ENCODE measurements around the gene NOP53.
A peak's percentile ranks its signal among the peaks of the same experiment; 100 is the strongest.

The NOP53 gene

GRCh38 chr19:47745010-47745901 is at the start of gene NOP53:
Gene NOP53, plus strand, starts transcription at chr19:47745546. Its CDS starts 14 bp downstream, at chr19:47745560.
- Histone ChIP-seq H3K36me3 (peaks cover 29 to 41% (median 37%) of the 10 kb centered on the region in 11 experiments), H4K20me1 (peaks cover 24 to 44% (median 38%) of the 10 kb centered on the region in 11 experiments; a peak in 21 of 22 replicates), H3K9ac (peak within 1 kb of the TSS; percentile 93 to 98 (median 95)), H3K9me3 (replicated peaks in 1 of 11) (no peaks in the 10 kb centered on the region), H3K4me3 (peak within 1 kb of the TSS; percentile 62 to 86 (median 78)), H3K4me2 (peak within 1 kb of the TSS; percentile 79 to 97 (median 90)), H3K27ac (peak within 1 kb of the TSS; percentile 91 to 99 (median 96)), H3K27me3 (no peaks in the 10 kb centered on the region), H3K4me1 (peaks cover 65 to 92% (median 91%) of the 10 kb centered on the region in 10 experiments)
- no peak for TF ChIP-seq Cebpa-rat (IDR thresholded peaks at IDR 0.05)

GRCh38 chr19:47696635-47697034 is 48.7 kb upstream of the NOP53 start:
- Histone ChIP-seq H3K4me2 (no peak overlapping the region), H4K20me1 (peaks cover 4 to 67% (median 38%) of the 10 kb centered on the region in 11 experiments; a peak in 20 of 22 replicates), H3K36me3 (peaks cover 29 to 69% (median 54%) of the 10 kb centered on the region in 11 experiments), H3K9ac (no peak overlapping the region), H3K9me3 (replicated peaks in 1 of 11) (no peaks in the 10 kb centered on the region), H3K4me3 (no peak overlapping the region), H3K4me1 (peaks cover 0 to 5% (median 0%) of the 10 kb centered on the region in 10 experiments; a peak in 2 of 20 replicates), H3K27ac (no peak overlapping the region), H3K27me3 (no peaks in the 10 kb centered on the region)
- no peak for TF ChIP-seq Cebpa-rat (IDR thresholded peaks at IDR 0.05)

GRCh38 chr19:47697863-47698609 is 47.3 kb upstream of the NOP53 start:
- H3K36me3 ChIP-seq = peaks cover 38 to 69% (median 53%) of the 10 kb centered on the region in 11 experiments
- H3K4me1 ChIP-seq = peaks cover 0 to 5% (median 0%) of the 10 kb centered on the region in 10 experiments; a peak in 2 of 20 replicates
- H4K20me1 ChIP-seq = peaks cover 0 to 67% (median 27%) of the 10 kb centered on the region in 11 experiments; a peak in 19 of 22 replicates
- no peak overlapping the region for H3K4me2 ChIP-seq
- H3K27ac ChIP-seq = no peak overlapping the region
- H3K9ac ChIP-seq = no peak overlapping the region; a peak in 1 of 22 replicates
- no peak for TF ChIP-seq Cebpa-rat (IDR thresholded peaks at IDR 0.05)
- H3K9me3 ChIP-seq (replicated peaks in 1 of 11) = no peaks in the 10 kb centered on the region
- no peak overlapping the region for H3K4me3 ChIP-seq
- no peaks in the 10 kb centered on the region for H3K27me3 ChIP-seq

GRCh38 chr19:47698631-47699359 is 46.6 kb upstream of the NOP53 start:
- H3K27ac ChIP-seq = no peak overlapping the region
- no peaks in the 10 kb centered on the region for H3K27me3 ChIP-seq
- no peak overlapping the region for H3K4me3 ChIP-seq
- no peak overlapping the region for H3K9ac ChIP-seq
- no peaks in the 10 kb centered on the region for H3K9me3 ChIP-seq (replicated peaks in 1 of 11)
- H3K36me3 ChIP-seq = peaks cover 40 to 70% (median 52%) of the 10 kb centered on the region in 11 experiments
- peaks cover 0 to 5% (median 0%) of the 10 kb centered on the region in 10 experiments; a peak in 2 of 20 replicates for H3K4me1 ChIP-seq
- TF ChIP-seq Cebpa-rat (IDR thresholded peaks at IDR 0.05) = no peak
- H4K20me1 ChIP-seq = peaks cover 0 to 61% (median 21%) of the 10 kb centered on the region in 11 experiments; a peak in 17 of 22 replicates
- H3K4me2 ChIP-seq = no peak overlapping the region

GRCh38 chr19:47699360-47699917 is 45.9 kb upstream of the NOP53 start:
- H3K27ac ChIP-seq = no peak overlapping the region

GRCh38 chr19:47700934-47701716 is 44.2 kb upstream of the NOP53 start:
- H3K9me3 ChIP-seq (replicated peaks in 1 of 11) = no peaks in the 10 kb centered on the region
- no peak overlapping the region for H3K27ac ChIP-seq
- no peak for TF ChIP-seq Cebpa-rat (IDR thresholded peaks at IDR 0.05)
- peaks cover 40 to 65% (median 49%) of the 10 kb centered on the region in 11 experiments for H3K36me3 ChIP-seq
- peaks cover 0 to 53% (median 21%) of the 10 kb centered on the region in 11 experiments; a peak in 17 of 22 replicates for H4K20me1 ChIP-seq
- H3K4me1 ChIP-seq = peaks cover 0 to 5% (median 0%) of the 10 kb centered on the region in 10 experiments; a peak in 2 of 20 replicates
- H3K4me2 ChIP-seq = no peak overlapping the region
- no peak overlapping the region for H3K4me3 ChIP-seq
- no peak overlapping the region for H3K9ac ChIP-seq
- no peaks in the 10 kb centered on the region for H3K27me3 ChIP-seq

More at GRCh38 chr19:47699360-47699917, 45.9 kb upstream of the NOP53 start:
- Histone ChIP-seq H3K9me3 (replicated peaks in 1 of 11) (no peaks in the 10 kb centered on the region), H4K20me1 (peaks cover 0 to 61% (median 21%) of the 10 kb centered on the region in 11 experiments; a peak in 17 of 22 replicates), H3K4me2 (no peak overlapping the region), H3K27me3 (no peaks in the 10 kb centered on the region), H3K4me1 (peaks cover 0 to 5% (median 0%) of the 10 kb centered on the region in 10 experiments; a peak in 2 of 20 replicates), H3K4me3 (no peak overlapping the region), H3K36me3 (peaks cover 40 to 74% (median 52%) of the 10 kb centered on the region in 11 experiments), H3K9ac (no peak overlapping the region)
- no peak for TF ChIP-seq Cebpa-rat (IDR thresholded peaks at IDR 0.05)

GRCh38 chr19:47701717-47702552 is 43.4 kb upstream of the NOP53 start:
- Histone ChIP-seq H3K36me3 (peaks cover 40 to 58% (median 49%) of the 10 kb centered on the region in 11 experiments), H3K4me1 (peaks cover 0 to 5% (median 0%) of the 10 kb centered on the region in 10 experiments; a peak in 2 of 20 replicates), H3K4me2 (no peak overlapping the region), H3K9me3 (replicated peaks in 1 of 11) (no peaks in the 10 kb centered on the region), H3K4me3 (no peak overlapping the region), H3K27ac (no peak overlapping the region), H3K27me3 (no peaks in the 10 kb centered on the region), H4K20me1 (peaks cover 0 to 49% (median 20%) of the 10 kb centered on the region in 11 experiments; a peak in 17 of 22 replicates), H3K9ac (peak overlapping the region in 1 of 11 experiments; percentile 36; a peak in 1 of 22 replicates)
- TF ChIP-seq Cebpa-rat (IDR thresholded peaks at IDR 0.05) = no peak

All from BLaER1 treated with 17β-estradiol and CSF1 and Interleukin-3, amounts not matched to agents 10 nM and 100 nM (cell line).